ENCODE measurements around the gene MLF2. TPM values are rescaled to one million over a fixed set of nuclear protein-coding genes. Genes with fewer than 3 reads are reported as not detected.

MLF2 gene
- total RNA-seq, 1 experiment from 2014 or later, result 244 TPM

- H3K9ac ChIP-seq (ENCODE audit: extremely low read depth, insufficient read length, low read length), result no peak overlapping the region
- no peak for DNase-seq
- H2BK12ac ChIP-seq (ENCODE audit: insufficient read length, low read depth, low read length), result no peak overlapping the region
- no peaks in the 10 kb centered on the region for H3K9me3 ChIP-seq (ENCODE audit: control insufficient read depth, low read depth, low read length)
- H3K4me1 ChIP-seq (ENCODE audit: insufficient read depth, low read length), result peaks cover 7% of the 10 kb centered on the region; the same call in 1 of the 2 replicates
- no peak overlapping the region for H2BK15ac ChIP-seq (ENCODE audit: low read depth, low read length)
- no peak overlapping the region for H3T11ph ChIP-seq (ENCODE audit: low read length)
- WGBS (ENCODE audit: extremely low coverage, insufficient read length, low lambda C conversion rate), result no CpG with 5 or more reads among the region's 21 CpGs
- H4K20me1 ChIP-seq (ENCODE audit: control insufficient read depth, insufficient read depth, insufficient read length), result no peaks in the 10 kb centered on the region
- no peak overlapping the region for H3K23ac ChIP-seq (ENCODE audit: insufficient read length, low read depth, low read length)
- H3K23me2 ChIP-seq (ENCODE audit: insufficient read length, low read depth, low read length, poor library complexity, severe bottlenecking), result peaks cover 20% of the 10 kb centered on the region
- H3K4ac ChIP-seq (ENCODE audit: low read depth, low read length), result no peak overlapping the region
- no peak overlapping the region for H2BK120ac ChIP-seq (ENCODE audit: low read depth, low read length, poor library complexity, severe bottlenecking)
- H4K5ac ChIP-seq (ENCODE audit: insufficient read length, low read depth, low read length), result no peak overlapping the region
- no peak overlapping the region for H3K18ac ChIP-seq (ENCODE audit: insufficient read length, low read depth, low read length)
- no peak overlapping the region for H3K14ac ChIP-seq (ENCODE audit: insufficient read depth, low read length)
- H2AFZ ChIP-seq (ENCODE audit: low read length), result no peak overlapping the region
- no peak for TF ChIP-seq CTCF (conservative IDR thresholded peaks at IDR 0.05)
- H3K4me3 Mint-ChIP-seq, result peak overlapping the region; percentile 34 to 74
- H2BK20ac ChIP-seq (ENCODE audit: low read depth, low read length, poor library complexity, severe bottlenecking), result no peak overlapping the region
- H3K27me3 Mint-ChIP-seq (ENCODE audit: low read depth), result peaks cover 40% of the 10 kb centered on the region
- H4K8ac ChIP-seq (replicated peaks; ENCODE audit: insufficient read length, low read depth, low read length), result no peak overlapping the region
- H3K27me3 ChIP-seq (ENCODE audit: insufficient read depth, low read length), result peaks cover 5% of the 10 kb centered on the region; the same call in 1 of the 2 replicates
- H3K79me2 ChIP-seq (ENCODE audit: insufficient read depth, low read length), result peaks cover 4% of the 10 kb centered on the region; the same call in 1 of the 2 replicates
- no peaks in the 10 kb centered on the region for H3K79me1 ChIP-seq (ENCODE audit: insufficient read depth, low read depth, low read length, poor library complexity, severe bottlenecking)
- H3K27ac Mint-ChIP-seq, result peak overlapping the region in 2 of 3 experiments; percentile 53 to 65; a peak in 2 of 7 replicates
- peaks cover 0 to 3% of the 10 kb centered on the region in 2 experiments; a peak in 2 of 5 replicates for H3K9me3 Mint-ChIP-seq
- H3K4me1 Mint-ChIP-seq, result peaks cover 47 to 74% of the 10 kb centered on the region in 2 experiments
- H2BK5ac ChIP-seq (ENCODE audit: insufficient read length, low read length), result no peak overlapping the region
- H2AK5ac ChIP-seq (ENCODE audit: insufficient read length, low read length), result no peak overlapping the region
- H3K4me2 ChIP-seq (ENCODE audit: insufficient read depth, insufficient read length, low read length), result peak overlapping the region; percentile 13
- H3K56ac ChIP-seq (ENCODE audit: insufficient read length, low read depth, low read length), result no peak overlapping the region
- no peak overlapping the region for H3K27ac ChIP-seq (ENCODE audit: insufficient read length, low read depth, low read length)
- H4K91ac ChIP-seq (ENCODE audit: insufficient read length, low read depth, low read length), result no peak overlapping the region
- peaks cover 23 to 48% (median 48%) of the 10 kb centered on the region in 3 experiments for H3K36me3 Mint-ChIP-seq (ENCODE audit: insufficient read depth in 1 of 3, low read depth in 3 of 3)
These were observed 20.0 kb upstream of the MLF2 start for GRCh38 chr12:6772726-6773589.

Measured in H9 (cell line).